ENCODE measurements around the gene PDXDC1.
"Not testable (repeated sequence)": the region's sequence is repeated elsewhere in the genome, so short reads cannot be mapped to it uniquely, and the experiment has no call there.

The PDXDC1 gene

DNA sequence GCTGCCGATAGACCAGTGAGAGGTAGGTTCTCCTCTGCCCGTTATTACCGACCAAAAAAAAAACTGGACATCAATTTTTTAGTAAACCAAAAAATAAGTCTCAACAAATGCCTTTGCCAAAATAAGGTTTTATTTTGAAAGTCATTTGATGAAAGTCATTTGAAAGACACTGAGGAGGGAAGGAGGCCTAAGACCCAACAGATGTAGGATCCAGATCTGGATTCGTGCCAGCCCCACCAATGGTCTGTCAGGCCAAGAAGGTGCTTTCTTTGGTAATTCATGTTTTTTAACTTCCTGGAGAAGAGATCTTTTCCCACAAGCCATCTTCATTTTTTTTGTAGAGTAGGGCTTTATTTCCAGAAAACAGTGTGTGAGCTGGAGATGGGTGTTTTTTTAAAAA is 62.9 kb downstream of the PDXDC1 start:
- no peak for DNase-seq (ENCODE audit: low read depth)

DNA sequence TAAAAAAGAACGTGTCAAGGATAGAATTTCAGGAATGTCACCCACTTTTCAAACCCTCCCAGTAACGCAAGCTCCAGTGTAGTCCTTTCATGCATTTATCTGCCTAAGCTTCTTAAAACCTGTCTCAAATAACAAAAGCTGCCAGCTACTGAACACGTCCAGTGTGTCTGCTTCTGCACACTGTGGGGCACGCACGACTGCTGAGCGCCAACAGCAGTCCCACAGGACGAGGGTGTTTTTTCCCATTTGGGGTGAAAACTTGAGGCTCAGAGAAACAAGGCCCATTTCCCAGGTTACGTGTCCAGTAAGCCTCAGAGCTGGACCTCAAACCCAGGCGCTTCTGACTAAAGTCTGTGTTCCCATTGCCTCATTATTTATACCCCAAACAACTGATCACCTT is 63.9 kb downstream of the PDXDC1 start:
- DNase-seq (ENCODE audit: low read depth): no peak

DNA sequence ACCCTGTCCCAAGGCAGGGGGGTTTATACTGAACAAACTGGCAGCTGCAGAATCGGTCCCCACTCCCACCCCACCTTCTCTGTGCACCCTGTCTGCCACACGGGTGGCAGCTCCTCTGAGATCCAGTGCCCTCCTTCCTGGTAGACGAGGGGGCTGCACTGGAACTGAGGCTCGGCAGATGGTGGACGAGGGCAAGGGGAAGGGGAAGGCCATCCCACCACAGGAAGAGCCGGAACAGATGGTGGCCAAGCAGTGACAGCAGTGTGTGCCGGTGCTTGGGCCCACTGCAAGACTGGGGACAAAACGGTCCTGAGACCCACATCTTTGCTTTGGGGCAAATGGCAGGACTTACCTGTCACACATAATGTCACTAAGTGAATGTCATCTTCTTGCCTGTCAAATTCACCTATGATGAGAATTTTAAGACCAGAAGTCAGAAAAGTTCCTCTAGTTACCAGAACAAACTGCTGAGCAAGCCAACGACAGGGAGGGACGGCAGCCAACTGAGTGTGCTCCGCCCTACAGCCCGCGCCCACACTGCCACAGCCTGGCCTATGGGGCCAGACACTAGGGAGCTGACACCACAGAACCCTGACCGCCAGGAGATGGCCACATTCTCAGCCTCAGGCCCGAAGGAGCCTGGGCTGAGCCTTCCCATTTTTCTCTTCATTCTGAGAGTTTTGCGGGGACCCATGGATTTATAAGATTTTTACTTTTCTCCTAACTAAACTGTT is 66.6 kb downstream of the PDXDC1 start:
- no peak for DNase-seq (ENCODE audit: low read depth)

DNA sequence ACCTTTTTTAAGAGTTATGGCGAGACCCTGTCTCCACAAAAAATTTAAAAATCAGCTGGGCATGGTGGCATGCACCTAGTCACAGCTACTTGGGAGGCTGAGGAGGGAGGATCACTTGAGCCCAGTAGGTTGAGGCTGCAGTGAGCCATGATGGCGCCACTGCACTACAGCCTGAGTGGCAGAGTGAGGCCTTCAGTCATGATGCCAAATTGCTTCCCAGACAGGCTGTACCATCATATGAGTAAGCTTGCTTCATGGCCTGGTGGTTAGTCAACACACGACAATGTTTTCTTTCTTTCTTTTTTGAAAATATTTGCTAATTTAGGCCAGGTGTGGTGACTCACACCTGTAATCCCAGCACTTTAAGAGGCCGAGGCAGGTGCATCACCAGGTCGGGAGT is 68.5 kb downstream of the PDXDC1 start:
- DNase-seq (ENCODE audit: low read depth): no peak

DNA sequence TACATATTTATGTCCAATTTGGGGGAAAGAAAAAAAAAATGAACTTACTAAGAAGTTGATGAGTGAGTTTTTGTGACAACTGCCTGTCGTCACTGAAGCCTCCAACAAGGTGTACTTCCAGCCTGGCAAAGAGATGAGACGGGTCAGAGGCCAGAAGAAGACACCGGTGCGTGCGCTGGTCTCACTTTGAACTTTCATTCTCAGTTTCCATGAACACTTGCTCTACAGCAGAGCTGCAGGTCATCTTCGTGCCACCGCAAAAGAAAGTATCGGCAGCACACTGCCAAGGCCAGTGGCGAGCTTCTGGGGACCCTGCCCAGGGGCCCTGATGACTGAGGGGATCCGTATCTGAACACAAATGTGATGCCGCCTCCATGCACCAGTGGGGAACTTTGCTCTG is 69.5 kb downstream of the PDXDC1 start:
- no peak for DNase-seq (ENCODE audit: low read depth)

DNA sequence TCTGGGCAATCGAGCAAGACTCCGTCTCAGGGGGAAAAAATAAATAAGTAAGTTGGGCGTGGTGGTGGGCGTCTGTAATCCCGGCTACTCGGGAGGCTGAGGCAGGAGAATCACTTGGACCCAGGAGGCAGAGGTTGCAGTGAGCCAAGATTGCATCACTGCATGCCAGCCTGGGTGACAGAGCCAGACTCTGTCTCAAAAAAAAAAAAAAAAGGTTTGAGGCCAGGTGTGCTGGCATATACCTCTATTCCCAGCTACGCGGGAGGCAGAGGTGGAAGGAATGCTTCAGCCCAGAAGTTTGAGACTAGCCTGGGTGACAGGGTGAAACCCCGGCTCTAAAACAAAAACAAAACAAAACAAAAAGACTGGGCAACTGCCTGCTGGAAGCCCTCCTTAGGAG is 70.4 kb downstream of the PDXDC1 start:
- DNase-seq (ENCODE audit: low read depth): not testable (repeated sequence)

DNA sequence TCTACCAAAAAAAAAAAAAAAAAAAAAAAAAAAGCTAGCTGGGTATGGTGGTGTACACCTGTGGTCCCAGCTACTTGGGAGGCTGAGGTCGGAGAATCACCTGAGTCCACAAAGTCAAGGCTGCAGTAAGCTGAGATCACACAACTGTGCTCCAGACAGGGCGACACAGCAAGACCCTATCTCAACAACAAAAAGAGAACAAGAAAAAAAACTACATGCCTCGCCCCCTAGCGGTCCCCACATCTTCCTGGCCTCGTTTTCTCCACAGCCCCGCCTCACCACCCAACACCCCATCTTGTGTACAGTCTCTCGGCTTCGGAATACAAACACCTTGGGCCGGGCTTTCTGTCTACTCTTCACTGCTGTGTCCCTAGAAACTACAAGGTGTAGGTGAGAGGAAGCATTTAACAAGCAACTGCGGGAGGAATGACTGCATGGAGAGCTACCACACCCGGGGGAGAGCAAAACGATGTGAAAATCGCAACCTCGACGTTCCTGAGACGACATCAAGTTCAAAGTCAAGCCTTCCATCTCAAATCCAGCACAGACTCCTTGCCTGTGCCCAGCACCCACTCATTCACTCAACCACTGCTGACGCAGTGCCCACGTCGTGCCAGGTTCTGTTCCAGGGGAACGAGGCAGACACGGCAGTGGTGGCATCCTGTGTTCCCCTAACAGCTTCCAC is 72.0 kb downstream of the PDXDC1 start:
- no peak for DNase-seq (ENCODE audit: low read depth)

DNA sequence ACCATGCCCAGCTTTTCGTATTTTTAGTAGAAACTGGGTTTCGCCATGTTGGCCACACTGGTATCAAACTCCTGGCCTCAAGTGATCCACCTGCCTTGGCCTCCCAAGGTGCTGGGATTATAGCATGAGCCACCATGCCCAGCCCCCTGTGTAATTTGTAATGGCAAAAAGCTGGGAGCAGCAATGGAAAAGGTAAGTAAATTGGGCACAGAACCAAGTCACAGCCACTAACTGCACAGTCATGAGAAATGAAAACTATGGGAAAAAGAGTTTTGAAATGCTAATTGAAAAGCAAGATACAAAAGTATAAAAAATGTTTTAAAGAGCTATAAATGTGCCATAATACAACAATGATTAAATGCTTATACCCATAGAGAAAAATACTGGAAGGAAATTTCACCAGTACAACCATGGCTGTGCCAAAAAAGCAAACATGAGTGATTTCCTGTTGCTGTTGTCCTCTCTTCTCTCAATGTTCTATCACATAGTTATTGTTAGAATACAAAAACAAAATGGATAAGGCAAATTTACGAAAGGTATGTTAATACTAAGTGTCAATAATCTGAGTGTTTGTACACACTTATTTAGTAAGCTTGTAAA is 74.9 kb downstream of the PDXDC1 start:
- DNase-seq (ENCODE audit: low read depth): no peak

DNA sequence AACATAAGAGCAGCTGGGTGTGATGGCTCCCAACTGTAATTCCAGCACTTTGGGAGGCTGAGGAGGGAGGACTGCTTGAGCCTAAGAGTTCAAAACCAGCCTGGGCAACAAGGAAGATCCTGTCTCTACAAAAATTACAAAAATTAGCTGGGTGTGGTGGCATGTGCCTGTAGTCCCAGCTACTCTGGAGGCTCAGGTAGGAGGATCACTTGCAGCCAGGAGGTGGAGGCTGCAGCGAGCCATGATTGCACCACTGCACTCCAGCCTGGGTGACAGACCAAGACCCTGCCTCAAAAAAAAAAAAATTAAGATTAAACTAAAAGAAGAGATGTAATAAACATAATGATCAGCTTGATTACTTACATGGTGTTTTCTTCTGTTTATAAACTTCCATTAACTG is 75.6 kb downstream of the PDXDC1 start:
- not testable (repeated sequence) for DNase-seq (ENCODE audit: low read depth)

DNA sequence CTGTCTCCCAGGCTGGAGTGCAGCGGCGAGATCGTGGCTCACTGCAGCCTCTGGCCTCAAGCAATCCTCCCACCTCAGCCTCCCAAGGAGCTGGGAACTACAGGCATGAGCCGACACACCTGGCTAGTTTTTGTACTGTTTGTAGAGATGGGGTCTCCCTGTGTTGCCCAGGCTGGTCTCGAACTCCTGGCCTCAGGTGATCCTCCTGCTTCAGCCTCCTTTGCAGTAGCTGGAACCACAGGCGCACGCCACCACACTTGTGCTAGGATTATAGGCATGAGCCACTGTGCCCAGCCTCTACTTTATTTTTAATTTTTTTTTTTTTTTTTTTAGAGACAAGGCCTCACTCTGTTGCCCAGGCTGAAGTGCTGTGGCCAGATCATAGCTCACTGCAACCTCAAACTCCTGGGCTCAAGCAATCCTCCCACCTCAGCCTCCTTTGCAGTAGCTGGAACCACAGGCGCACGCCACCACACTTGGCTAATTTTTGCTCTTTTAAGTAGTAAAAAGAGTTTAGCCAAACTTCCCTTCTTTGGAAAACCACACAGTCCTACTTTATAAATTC is 76.6 kb downstream of the PDXDC1 start:
- no peak for DNase-seq (ENCODE audit: low read depth)

DNA sequence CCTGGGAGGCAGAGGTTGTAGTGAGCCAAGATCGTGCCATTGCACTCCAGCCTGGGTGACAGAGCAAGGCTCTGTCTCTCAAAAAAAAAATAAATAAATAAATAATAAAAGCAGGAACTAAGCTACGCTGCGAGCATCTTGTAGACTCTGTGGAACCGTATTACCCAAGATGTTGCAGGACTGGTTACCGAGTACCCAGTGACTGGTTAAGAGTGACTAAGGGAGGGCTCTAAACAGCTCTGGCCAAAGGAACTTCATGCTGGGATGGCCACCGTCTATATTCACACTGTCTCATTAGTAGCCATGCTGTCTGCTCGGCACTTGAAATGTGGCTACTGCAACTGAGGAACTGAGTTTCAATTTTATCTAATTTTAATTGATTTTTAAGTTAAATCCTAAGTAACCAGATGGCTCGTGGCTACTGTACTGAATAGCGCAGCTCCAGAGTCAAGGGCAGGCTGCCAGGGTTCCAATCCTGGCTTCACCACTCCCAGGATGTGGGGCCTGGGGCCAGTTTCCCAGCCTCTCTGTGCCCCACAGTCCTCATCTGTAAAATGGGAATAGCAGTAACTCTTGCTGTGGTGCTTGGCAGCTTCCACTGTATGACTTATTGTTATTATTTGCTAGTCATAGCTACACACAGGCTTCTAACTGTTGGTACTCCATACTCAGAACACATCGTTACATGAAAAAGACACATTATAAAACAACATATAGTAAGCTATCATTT is 78.1 kb downstream of the PDXDC1 start:
- no peak for DNase-seq (ENCODE audit: low read depth)

DNA sequence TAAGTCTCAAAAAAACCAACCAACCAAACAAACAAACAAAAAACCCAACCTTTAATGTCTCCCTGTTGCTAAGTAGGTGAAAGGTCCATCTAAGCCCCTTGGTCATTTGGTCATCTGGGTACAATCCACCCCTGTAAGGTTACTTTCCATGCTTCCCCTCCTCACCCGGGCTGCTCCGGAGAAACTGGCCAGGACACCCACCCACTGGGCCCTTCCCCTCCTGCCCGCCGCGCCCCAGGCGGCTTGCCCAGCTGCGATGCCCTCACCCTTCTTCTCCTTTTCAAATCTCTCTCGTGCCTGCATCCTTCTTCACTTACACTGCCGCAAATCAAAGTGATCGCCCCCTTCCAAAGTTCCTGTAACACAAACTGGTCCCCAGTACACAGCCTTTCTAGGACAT is 79.1 kb downstream of the PDXDC1 start:
- no peak for DNase-seq (ENCODE audit: low read depth)

DNA sequence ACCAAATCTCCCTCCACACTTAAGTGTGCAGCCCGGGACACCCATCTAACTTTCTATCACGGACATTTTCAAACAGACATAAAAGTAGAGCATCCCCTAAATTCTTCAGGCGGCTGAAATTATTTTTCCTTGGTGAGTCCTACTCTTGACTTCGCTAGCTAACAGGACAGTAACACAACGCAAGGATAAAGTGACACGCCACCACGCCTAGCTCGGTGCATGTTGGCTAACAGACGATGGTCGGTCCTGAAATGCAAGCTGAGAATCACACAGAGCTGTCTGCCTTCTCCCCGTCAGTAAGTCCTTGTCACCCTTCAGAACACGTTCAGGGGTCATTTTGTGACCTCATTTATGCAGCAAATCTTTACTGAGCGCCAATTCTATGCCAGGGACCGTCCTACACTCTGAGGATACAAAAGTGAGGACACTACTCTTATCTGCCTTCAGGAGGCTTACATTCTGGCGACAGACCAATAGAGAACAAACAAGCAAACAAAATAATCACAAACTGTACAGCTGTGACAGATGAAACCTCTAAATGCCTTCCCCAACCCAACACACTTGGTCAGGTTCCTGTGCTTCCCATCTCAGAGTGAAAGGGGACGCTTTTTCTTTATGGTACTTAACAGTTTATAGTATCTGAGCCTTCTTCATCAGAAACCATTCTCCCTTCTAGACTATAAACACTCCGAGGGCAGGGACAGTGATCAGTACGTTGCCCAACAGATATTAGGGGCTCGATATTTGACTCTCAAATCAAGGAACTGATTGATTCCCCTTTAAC is 79.7 kb downstream of the PDXDC1 start:
- no peak for DNase-seq (ENCODE audit: low read depth)

DNA sequence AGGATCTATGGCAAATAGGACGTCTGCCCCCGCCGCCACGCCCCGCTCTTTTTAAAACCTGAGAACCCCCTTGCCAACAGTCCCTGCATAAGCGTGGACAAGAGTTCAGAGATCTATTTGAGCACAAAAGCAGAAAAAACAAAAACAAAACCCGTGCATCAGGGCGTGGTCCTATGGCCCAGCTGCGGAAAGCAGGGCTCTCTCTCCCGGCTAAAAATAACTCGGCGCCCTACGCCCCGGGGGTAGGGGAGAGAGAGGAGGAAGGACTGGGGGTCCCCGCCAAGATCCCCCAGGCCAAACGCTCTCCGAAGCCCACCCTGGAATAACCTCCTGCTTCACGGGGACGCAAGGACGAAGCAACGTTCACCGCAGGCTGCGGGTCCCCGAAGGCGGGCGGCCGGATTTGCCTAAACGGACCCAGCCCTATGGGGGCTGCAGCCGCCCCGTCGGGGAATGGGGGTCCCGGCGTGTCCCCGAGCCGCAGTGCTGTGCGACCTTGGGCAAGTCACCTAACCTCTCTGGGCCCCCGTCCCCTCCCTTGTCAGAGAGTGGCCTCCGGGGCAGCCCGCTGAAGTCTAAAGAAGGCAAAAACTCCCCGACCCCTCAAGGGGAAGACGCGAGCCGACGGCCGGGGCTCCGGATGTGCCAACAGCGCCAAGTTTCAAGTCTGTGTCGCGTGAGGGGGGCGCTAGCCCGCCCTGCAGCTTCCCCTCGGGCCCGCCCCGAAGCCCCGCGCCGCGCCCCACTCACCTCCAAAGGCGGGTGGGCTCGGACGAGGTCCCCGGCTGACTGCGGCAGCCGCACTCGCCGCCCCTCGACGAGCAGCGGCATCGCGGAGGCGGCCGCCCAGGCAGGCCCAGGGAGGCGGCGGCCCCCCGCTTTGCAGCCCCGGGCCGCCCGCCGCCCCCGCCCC is 80.6 kb downstream of the PDXDC1 start:
- no peak for DNase-seq (ENCODE audit: low read depth)

DNA sequence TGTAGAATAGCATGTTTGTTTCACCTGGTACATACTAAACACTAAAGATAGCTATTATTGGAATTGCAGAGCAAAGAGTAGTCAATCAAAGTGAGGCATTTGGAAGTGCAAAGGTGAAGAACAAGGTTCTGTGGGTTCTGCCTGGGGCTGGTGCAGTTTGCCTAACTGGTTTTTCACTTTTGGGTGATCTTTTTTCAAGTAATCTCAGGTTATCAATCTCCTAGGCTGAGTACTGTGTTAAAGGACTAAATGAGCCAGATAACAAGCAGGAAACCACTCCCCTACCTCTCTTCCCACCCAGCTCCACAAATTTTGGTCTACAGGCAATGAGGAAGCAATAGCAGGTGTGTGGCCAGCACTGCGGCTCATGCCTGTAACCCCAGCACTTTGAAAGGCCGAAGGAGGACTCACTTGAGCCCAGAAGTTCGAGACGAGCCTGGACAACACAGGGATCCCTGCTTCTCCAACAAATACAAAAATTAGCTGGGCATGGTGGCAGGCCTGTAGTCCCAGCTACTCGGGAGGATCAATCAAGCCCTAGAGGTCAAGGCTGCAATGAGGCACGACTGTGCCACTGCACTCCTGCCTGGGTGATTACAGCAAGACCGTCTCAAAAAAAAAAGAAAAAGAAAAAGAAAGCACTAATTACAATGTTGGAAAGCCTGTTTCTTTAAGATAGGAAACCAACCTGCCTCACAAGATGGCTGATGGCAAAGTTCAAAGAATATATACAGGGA is 83.0 kb downstream of the PDXDC1 start:
- no peak for DNase-seq (ENCODE audit: low read depth)

DNA sequence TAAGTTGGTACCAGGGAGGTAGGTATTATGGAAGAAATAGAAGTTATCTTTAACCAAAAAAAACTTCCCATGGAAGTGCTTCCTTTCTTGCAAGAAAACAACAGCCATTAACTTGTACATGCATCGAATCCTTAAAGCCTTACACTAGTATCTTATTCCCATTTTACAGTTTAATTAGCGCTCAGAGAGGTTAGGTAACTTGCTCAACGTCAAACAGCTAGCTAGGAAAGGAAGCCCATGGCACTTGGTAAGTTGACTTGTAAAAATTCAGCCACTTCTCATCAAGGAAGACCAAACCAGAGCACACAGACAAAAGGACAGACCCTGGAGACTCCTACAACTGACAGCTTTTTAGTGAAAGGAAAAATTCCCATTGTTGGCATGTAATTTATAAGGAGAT is 84.5 kb downstream of the PDXDC1 start:
- no peak for DNase-seq (ENCODE audit: low read depth)

DNA sequence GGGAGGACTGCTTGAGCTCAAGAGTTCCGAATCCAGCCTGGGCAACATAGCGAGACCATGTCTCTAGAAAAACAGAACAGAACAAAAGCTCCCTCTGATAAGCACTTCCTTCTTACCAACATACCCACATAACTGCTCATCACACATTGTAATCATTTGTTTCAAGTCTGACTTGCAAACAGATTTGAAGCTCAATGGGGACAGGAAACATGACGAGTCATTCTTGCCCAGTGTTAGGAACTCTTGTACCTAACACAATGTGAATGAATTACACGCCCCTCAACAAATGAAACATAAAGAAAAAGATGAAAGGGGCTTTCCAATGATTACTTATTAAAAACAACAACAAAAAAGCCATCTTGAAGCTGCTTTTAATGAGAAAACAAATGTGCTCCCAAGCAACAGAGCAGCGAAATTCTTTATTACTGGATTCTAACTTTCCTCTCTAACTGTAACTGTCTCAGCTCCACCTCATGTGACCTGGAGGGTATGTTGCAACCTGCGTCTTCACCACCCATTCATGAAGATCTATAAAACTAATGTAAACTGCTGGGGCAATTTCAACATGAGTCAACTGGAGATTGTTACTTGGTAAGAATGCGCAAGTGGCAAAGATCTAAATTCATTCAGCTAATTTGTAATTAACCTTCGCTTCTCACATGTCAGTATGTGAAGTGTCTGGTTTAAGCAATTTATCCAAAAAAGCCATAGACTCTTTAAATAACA is 87.4 kb downstream of the PDXDC1 start:
- not testable (repeated sequence) for DNase-seq (ENCODE audit: low read depth)

DNA sequence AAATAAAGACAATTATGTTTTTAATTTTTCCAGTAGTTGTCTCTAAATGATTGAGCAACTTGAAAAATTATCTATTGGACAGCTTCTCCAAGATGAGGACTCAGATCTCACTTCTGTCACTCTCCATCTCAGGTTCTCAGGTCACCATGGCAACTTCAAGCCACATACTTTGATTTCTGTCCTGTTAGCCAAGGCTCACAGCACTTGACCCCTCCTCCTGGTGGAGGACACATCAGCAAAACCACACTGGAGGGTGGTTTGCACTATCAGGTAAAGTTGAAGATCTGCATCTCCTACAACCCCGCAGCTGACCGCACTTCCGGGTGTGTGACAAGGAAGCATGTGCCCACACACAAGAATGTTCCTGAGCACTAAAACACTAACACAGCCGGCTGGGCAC is 91.1 kb downstream of the PDXDC1 start:
- DNase-seq (ENCODE audit: low read depth): not testable (repeated sequence)

DNA sequence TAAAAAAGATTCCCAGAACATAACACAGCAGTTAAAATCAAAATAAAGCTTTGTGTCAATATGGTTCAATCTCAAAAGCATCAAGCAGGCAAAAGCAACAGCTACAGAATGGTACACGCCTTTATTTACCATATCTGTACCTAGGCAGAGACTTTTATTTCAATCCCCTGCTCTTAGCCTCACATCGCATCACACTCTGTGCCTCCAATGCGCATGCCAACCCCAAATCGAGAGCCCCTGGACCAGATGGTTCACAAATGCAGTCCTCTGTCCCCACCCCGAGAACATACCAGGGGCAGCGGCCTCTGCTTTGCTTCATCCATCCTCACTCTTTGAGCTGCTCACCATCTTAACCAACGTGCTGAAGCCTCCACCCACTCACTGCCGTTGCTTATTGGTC is 91.9 kb downstream of the PDXDC1 start:
- DNase-seq (ENCODE audit: low read depth): not testable (repeated sequence)
